Right lobe of liver (tissue), 4 donors: ENCODE data around the gene KISS1R.

Experiments
- POLR2A ChIP-seq: fragments of 450-650 bp; IDR thresholded peaks from one replicate; pipeline ENCODE4 v1.6.1; 2017; ENCODE audit warnings: antibody characterized with exemption, mild to moderate bottlenecking
- TF ChIP-seq, protein P1 (sequence below), 4 donors: fragments of 200-600 bp in 3 of 4; fragments of 450-650 bp in 1 of 4; IDR thresholded peaks; one replicate each; pipeline versions ENCODE4 v1.5.1 to v1.8.0; 2016 to 2022; ENCODE audit warnings: antibody characterized with exemption in 4 of 4, mild to moderate bottlenecking in 2 of 4
- donor health status: DM: no; HTN: no; CAD: no.
- donor health status: DM: no; HTN: no; CAD: no.
- donor health status: DM: no; HTN: yes; CAD: no.

DNA sequence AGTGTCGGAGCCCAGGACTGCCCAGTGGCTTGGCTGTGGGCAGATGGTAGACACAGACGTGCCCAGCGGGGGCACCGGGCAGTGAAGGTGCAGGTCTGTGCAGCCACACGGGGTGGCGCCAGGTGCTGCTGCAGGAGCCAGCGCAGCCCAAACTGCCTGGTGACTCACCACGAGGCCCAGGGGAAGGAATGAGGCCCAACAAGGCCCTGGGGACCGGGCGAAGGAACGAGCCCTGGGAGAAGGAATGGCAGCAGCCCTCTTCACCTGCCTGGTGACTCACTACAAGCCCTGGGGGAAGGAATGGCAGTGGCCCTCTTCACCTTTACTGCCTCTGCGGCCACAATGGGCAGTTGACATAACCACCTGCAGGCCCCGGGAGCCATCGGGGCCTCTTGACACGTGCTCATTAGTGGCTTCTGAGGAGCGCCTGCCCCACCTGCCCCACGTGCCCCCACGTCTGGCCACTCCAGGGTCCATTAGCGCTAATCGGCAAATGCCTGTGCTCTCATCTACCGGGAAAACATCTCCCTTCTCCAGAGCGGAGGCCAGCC is 33.4 kb upstream of the KISS1R start:
- TF ChIP-seq, protein P1, sequence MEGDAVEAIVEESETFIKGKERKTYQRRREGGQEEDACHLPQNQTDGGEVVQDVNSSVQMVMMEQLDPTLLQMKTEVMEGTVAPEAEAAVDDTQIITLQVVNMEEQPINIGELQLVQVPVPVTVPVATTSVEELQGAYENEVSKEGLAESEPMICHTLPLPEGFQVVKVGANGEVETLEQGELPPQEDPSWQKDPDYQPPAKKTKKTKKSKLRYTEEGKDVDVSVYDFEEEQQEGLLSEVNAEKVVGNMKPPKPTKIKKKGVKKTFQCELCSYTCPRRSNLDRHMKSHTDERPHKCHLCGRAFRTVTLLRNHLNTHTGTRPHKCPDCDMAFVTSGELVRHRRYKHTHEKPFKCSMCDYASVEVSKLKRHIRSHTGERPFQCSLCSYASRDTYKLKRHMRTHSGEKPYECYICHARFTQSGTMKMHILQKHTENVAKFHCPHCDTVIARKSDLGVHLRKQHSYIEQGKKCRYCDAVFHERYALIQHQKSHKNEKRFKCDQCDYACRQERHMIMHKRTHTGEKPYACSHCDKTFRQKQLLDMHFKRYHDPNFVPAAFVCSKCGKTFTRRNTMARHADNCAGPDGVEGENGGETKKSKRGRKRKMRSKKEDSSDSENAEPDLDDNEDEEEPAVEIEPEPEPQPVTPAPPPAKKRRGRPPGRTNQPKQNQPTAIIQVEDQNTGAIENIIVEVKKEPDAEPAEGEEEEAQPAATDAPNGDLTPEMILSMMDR (IDR thresholded peaks at IDR 0.05) = no peak
- no peak for TF ChIP-seq POLR2A
